ENCODE results near the gene COL11A2.

The COL11A2 gene

DNA sequence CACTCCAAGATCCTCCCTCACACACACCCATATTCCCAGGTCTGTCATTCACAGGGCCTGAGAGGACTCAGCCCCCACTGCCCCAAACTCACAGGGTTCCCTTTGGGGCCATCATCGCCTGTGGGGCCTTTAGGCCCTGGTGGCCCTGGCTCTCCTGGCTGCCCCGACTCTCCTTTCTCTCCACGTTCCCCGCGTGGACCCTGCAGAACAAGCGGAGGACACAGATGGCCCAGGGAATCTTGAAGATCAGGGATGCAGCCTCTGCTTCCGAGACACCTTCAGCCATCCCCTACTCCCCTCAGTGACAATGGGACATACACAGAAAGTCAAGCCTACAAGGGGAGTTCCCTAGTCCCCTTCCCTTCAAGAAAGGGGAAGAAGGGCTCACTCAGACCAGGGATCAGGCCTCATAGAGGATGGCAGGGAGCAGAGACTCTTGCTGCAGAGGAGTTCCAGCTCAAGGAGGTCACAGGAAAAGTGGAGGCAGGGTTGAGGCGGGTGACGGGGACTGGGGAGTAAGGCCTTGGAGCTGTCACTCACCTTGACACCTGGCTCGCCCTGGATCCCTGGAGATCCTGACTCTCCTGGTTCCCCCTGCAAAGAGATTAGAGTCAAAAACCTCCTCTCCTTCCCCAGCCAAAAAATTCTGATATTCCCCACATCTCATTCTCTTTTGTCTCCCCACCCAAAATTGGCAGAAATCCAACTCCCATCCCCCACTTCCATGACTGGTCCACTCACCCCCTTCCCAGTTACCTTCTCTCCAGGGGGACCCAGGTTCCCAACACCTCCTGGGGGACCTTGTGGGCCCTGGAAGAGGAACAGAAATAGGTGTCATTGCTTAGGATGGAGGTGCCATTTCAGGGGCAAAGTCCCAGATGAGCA, 22.7 kb downstream of the COL11A2 start:
- CTCF ChIA-PET = interaction anchor here (0.6 kb wide), 1 partner anchor 177 kb away, joined by 4 read pairs; no protein-coding TSS in a partner anchor
- no peak overlapping the region for H3K27ac ChIP-seq
- TF ChIP-seq, protein P1, sequence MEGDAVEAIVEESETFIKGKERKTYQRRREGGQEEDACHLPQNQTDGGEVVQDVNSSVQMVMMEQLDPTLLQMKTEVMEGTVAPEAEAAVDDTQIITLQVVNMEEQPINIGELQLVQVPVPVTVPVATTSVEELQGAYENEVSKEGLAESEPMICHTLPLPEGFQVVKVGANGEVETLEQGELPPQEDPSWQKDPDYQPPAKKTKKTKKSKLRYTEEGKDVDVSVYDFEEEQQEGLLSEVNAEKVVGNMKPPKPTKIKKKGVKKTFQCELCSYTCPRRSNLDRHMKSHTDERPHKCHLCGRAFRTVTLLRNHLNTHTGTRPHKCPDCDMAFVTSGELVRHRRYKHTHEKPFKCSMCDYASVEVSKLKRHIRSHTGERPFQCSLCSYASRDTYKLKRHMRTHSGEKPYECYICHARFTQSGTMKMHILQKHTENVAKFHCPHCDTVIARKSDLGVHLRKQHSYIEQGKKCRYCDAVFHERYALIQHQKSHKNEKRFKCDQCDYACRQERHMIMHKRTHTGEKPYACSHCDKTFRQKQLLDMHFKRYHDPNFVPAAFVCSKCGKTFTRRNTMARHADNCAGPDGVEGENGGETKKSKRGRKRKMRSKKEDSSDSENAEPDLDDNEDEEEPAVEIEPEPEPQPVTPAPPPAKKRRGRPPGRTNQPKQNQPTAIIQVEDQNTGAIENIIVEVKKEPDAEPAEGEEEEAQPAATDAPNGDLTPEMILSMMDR (conservative IDR thresholded peaks at IDR 0.05; ENCODE audit: low read depth) = no peak
- no peak for DNase-seq (ENCODE audit: low spot score)
- POLR2A ChIA-PET (ENCODE audit: low non-redundant PET) = no interaction called here

DNA sequence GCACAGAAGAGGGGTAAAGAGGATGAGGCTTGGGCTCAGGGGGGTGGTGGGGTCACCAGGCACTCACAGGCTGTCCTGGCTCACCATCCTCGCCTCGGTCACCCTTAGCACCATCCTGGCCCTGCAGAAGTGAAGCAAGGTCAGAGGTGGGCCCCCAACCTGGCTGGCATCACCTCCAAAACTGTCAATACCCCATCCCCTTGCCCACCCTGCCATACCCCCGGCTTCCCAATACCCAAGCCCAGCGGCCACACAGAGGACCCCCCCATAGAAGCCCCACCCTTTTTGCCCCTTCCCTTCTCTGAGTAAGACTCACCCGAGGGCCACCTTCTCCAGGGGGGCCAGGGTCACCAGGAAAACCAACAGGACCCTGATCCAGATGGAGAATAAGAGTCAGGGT, 23.6 kb downstream of the COL11A2 start:
- CTCF ChIA-PET = interaction anchor here (0.8 kb wide), 1 partner anchor 79 kb away, joined by 3 read pairs; no protein-coding TSS in a partner anchor
- DNase-seq (ENCODE audit: low spot score) = no peak
- POLR2A ChIA-PET (ENCODE audit: low non-redundant PET) = no interaction called here
- H3K27ac ChIP-seq = no peak overlapping the region
- TF ChIP-seq, protein P1 (conservative IDR thresholded peaks at IDR 0.05; ENCODE audit: low read depth) = no peak

DNA sequence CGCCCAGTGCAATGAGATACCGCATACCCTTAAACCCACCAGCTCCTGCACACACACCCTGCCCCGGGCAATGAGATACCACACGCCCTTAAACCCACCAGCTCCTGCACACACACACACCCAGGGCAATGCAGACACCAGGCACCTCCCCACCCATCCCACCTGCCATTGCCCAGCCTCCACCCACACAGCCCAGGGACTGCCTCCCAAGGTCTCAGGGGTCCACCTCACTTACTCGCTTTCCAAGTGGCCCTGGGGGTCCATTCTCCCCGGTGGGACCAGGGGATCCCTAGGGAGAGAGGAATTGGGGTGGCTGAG, 24.0 kb downstream of the COL11A2 start:
- ChIA-PET POLR2A (ENCODE audit: low non-redundant PET) (no interaction called here), CTCF (interaction anchor here (0.8 kb wide), 1 partner anchor 80 kb away, joined by 3 read pairs; no protein-coding TSS in a partner anchor)
- TF ChIP-seq, protein P1 (conservative IDR thresholded peaks at IDR 0.05; ENCODE audit: low read depth) = no peak
- no peak overlapping the region for H3K27ac ChIP-seq
- no peak for DNase-seq (ENCODE audit: low spot score)

DNA sequence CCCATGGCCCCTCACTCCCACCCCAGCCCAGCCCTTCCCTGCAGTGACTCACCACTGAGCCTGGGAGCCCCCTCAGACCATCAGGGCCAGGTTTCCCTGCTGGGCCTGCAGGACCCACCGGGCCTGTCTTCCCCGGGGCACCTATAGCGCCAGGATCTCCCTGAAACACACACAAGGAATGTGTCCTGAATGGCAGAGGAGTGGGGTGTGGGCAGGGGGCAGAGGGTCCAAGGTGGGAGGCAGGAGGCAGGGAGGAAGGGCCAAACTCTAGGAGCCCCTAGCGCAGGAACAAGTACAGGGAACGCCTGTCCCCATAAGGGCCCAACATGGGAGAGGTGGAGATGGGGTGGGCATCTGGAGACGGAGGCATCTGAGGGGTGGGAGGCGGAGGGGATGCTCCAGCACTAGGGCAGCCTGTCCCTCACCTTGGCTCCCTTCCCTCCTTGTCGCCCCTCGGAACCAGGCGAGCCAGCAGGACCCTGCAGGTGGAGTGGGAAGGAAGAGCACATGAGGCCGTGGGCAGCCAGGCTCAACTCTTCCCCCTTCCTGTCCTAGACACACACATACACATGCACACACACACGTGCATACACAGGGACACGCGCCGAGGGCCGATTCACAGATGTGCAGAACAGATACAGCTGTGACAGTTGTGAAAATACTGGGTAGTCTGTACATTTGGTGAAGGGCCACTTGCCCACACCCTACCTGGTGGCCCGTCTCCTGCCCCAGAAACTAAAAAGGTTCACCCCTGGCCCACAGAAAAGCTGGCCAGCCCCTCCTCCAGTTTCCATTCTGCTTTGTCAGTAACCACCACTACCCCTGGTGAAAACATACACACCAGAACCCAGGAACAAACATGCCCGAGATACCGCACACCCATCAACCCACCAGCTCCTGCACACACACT, 24.6 kb downstream of the COL11A2 start:
- POLR2A ChIA-PET (ENCODE audit: low non-redundant PET) = no interaction called here
- DNase-seq (ENCODE audit: low spot score) = no peak
- TF ChIP-seq, protein P1 (conservative IDR thresholded peaks at IDR 0.05; ENCODE audit: low read depth) = no peak
- CTCF ChIA-PET = interaction anchor here (0.8 kb wide), 1 partner anchor 80 kb away, joined by 3 read pairs; no protein-coding TSS in a partner anchor
- no peak overlapping the region for H3K27ac ChIP-seq

DNA sequence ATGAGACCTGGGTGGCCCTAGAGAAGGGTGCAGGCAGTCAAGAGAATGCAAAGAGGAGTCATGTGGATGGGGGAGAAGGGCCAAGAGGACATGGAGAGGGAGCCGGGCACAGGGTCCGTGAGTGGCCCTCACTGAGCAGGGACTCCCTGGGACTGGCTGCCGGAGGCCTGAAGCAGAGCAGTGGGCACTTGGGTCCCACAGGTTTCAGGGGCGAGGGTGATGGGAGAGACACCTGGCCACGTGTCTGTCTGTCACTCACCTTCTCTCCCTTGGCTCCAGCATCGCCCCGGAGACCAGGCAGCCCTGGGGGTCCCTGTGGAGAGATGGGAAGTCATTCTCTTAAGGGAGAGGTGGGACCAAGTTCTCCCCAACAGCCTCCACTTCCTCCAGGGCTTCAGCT, 25.5 kb downstream of the COL11A2 start:
- TF ChIP-seq, protein P1 (conservative IDR thresholded peaks at IDR 0.05; ENCODE audit: low read depth) = no peak
- ChIA-PET POLR2A (ENCODE audit: low non-redundant PET) (no interaction called here), CTCF (no interaction called here)
- no peak for DNase-seq (ENCODE audit: low spot score)
- H3K27ac ChIP-seq = no peak overlapping the region

DNA sequence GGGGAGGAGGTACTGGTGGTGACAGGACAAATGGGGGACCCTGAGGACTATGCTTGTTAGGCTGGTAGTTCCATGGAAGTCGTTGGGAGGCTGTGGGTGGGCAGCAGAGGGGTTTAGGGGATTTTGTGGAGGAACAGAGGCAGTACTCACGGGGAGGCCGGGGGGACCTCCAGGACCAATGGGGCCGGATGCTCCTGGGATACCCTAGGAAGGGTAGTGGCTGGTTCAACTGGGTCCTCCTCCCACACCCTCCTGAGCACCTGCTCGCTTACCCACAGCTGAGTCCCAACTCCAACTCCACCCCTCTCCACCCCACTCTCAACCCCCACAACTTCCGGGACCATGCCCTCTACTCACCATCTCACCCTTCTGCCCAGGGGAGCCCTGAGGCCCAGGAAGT, 25.9 kb downstream of the COL11A2 start:
- TF ChIP-seq, protein P1 (conservative IDR thresholded peaks at IDR 0.05; ENCODE audit: low read depth) = no peak

More for the DNA sequence above, 25.9 kb downstream of the COL11A2 start:
- POLR2A ChIA-PET (ENCODE audit: low non-redundant PET) = no interaction called here
- CTCF ChIA-PET = no interaction called here
- DNase-seq (ENCODE audit: low spot score) = no peak
- no peak overlapping the region for H3K27ac ChIP-seq
